GM21619 (cell line): ENCODE results near the gene DAPK3.

Experiments used
- ATAC-seq: cut with Tn5 transposase; IDR thresholded peaks from one replicate; pipeline ENCODE4 v1.9.1; 2021; ENCODE audit not compliant: unreplicated experiment

DAPK3 gene

DNA sequence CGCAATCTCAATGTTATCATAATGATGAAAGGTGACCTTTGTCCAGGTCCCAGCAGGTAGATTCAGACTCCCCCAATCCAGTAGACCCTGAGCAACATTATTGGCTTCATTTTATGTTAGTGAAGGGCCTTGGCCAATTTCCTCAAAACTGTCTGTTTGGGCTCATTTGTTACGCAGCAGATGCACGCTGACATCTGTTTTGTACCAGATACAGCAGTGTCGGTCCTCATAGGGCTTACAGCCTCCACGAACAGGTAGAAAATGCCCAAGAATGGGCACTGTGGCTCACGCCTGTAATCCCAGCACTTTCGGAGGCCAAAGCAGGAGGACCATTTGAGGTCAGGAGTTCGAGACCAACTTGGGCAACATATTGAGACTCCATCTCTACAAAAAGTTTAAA is 51.1 kb downstream of the DAPK3 start:
- no peak for ATAC-seq

DNA sequence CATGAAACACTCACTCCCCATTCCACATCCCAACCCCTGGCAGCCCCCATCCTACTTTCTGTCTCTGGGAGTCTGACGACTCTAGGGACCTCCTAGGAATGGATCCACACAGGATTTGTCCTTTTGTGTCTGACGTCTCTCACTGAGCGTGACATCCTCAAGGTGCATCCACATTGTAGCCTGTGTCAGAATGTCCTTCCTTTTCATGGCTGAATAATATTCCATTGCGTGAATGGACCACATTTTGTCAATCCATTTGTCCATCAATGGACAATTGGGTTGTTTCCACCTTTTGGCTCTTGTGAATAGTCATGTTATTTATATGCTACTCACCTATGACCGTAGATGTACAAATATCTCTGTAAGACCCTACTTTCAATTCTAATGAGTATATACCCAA is 54.9 kb downstream of the DAPK3 start:
- no peak for ATAC-seq

DNA sequence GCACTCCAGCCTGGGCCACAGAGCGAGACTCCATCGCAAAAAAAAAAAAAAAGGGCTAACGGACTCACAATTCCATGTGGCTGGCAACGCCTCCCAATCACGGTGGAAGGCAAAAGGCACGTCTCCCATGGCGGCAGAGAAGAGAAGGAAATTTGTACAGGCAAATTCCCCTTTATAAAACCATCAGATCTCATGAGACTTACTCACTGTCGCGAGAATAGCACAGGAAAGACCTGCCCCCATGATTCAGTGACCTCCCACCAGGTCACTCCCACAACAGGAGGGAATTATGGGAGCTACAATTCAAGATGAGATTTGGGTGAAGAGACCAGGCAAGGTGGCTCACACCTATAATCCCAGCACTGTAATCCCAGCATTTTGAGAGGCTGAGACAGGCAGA is 56.7 kb downstream of the DAPK3 start:
- no peak for ATAC-seq

DNA sequence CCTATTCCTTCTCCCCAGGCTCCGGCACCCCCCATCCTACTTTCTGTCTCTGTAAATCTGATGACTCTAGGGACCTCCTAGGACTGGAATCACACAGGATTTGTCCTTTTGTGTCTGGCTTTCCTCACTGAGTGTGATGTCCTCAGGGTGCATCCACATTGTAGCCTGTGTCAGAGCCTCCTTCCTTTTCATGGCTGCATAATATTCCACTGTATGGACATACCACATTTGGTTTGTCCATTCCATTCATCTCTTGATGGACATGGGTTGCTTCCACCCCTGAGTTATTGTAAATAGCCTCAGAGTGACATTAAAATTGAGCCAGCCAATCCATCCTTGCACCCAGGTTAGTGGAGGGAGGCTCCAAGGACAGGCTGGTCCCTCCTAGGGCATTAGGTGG is 60.8 kb downstream of the DAPK3 start:
- no peak for ATAC-seq
